Thoracic aorta (tissue), 2 donors: ENCODE results near the gene ATG10. TPM values are rescaled to one million over a fixed set of nuclear protein-coding genes. Genes with fewer than 3 reads are reported as not detected.

Experiments used
- ATAC-seq: fragments of 150-250 bp; one replicate; pipeline ENCODE4 v1.8.0; 2017; ENCODE audit warnings: low read depth; ENCODE audit not compliant: insufficient number of reproducible peaks, low FRiP score
- DNase-seq: peaks from one replicate; pipeline ENCODE4 v3.0.0-alpha.2; 2020; ENCODE audit warnings: low spot score
- H3K27ac ChIP-seq, 2 donors: fragments of 200-600 bp; sonication (generic); 1 replicate in 1 of 2; 2 replicates in 1 of 2; pipeline ENCODE4 v1.5.1; 2016; ENCODE audit warnings: mild to moderate bottlenecking in 2 of 2, moderate library complexity in 2 of 2
- H3K27me3 ChIP-seq: fragments of 200-600 bp; sonication (generic); replicated peaks from 2 replicates; pipeline ENCODE4 v1.6.0; 2016; ENCODE audit warnings: mild to moderate bottlenecking; ENCODE audit not compliant: insufficient read depth
- H3K36me3 ChIP-seq: fragments of 200-600 bp; sonication (generic); one replicate; pipeline ENCODE4 v1.5.1; 2016
- H3K4me1 ChIP-seq, 2 donors: fragments of 200-600 bp; sonication (generic); 1 replicate in 1 of 2; 2 replicates in 1 of 2; pipeline versions ENCODE4 v1.5.1 to v1.6.0; 2016; ENCODE audit warnings: low read depth in 2 of 2, mild to moderate bottlenecking in 1 of 2; ENCODE audit not compliant: control insufficient read depth in 1 of 2
- H3K4me3 ChIP-seq: fragments of 200-600 bp; sonication (generic); 2 replicates; pipeline ENCODE4 v1.5.1; 2016; ENCODE audit warnings: mild to moderate bottlenecking
- H3K9me3 ChIP-seq: fragments of 200-600 bp; sonication (generic); 2 replicates; pipeline ENCODE4 v1.5.1; 2016
- CTCF ChIP-seq: fragments of 200-600 bp; sonication (generic); IDR thresholded peaks from one replicate; pipeline ENCODE4 v1.5.1; 2019; ENCODE audit warnings: antibody characterized with exemption
- total RNA-seq, 2 donors: library from RNA; depleted of rRNA; stranded (reverse); fragments of >200 nt; gene quantifications; one replicate each; pipeline versions ENCODE4 v1.1.0 to v1.2.3, GENCODE V29; 2016

Gene ATG10
- total RNA-seq, 2 donors from 2014 or later = 5.7 to 9.9 TPM

DNA sequence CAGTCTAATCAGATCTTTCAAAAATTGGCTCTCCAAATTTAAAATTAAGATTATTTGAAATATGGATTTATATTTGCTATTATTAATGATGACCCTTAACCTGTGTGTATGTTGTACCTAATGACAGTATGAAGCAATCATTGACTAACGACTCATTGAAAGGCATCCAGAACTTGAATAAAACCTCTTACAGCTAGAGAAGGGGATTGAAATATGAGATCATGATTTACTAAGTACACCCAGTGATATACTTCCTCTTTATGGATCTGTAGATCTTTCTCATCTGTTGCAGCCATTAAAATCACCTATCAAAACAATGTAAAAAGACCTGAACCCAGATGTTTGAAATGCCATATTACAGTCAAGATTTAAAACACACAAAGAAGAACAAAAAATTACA is 179.8 kb downstream of the ATG10 start:
- Histone ChIP-seq H3K27me3 (no peaks in the 10 kb centered on the region), H3K27ac (no peak overlapping the region), H3K9me3 (no peaks in the 10 kb centered on the region), H3K4me1 (no peaks in the 10 kb centered on the region), H3K4me3 (no peak overlapping the region), H3K36me3 (no peaks in the 10 kb centered on the region)
- no peak for DNase-seq
- ATAC-seq = no peak
- TF ChIP-seq CTCF = no peak

DNA sequence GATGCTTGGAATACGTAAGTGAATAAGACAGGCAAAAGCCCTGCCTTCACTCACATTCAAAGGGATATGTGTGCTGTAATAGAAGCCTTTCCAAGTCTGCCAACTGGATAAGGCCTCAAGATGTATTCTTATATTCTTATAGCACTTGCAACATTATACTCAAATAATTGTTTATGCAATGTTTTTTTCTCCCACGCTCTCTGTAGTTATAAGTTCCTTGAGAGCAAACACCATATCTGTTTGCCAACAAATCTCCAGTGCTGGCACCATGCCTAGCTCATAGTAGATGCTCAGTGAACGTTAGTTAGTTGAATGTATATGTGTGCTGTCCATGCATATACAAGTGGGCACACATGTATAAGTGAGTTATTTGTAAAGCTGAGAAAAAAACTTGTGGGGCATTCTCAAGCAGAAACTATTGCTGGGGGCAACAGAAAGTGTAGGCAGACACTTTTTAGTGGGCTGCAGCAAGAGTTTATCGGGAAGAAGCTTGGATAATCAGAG is 181.2 kb downstream of the ATG10 start:
- DNase-seq (no peak), ATAC-seq (no peak)
- Histone ChIP-seq H3K36me3 (no peaks in the 10 kb centered on the region), H3K4me1 (no peaks in the 10 kb centered on the region), H3K27me3 (no peaks in the 10 kb centered on the region), H3K9me3 (no peaks in the 10 kb centered on the region), H3K27ac (no peak overlapping the region), H3K4me3 (no peak overlapping the region)
- no peak for TF ChIP-seq CTCF

- H3K4me3 ChIP-seq = no peak overlapping the region
- H3K27ac ChIP-seq = no peak overlapping the region
- no peak for TF ChIP-seq CTCF
- ATAC-seq = no peak
- H3K27me3 ChIP-seq = no peaks in the 10 kb centered on the region
- H3K36me3 ChIP-seq = no peaks in the 10 kb centered on the region
- no peaks in the 10 kb centered on the region for H3K9me3 ChIP-seq
- H3K4me1 ChIP-seq = no peaks in the 10 kb centered on the region
- no peak for DNase-seq
These were observed 183.0 kb downstream of the ATG10 start for GRCh38 chr5:82154776-82155175.

GRCh38 chr5:82155305-82155704 is 183.5 kb downstream of the ATG10 start:
- TF ChIP-seq CTCF = no peak
- no peak overlapping the region for H3K4me3 ChIP-seq
- H3K27ac ChIP-seq = no peak overlapping the region
- no peaks in the 10 kb centered on the region for H3K4me1 ChIP-seq
- ATAC-seq (no peak), DNase-seq (no peak)
- no peaks in the 10 kb centered on the region for H3K9me3 ChIP-seq
- no peaks in the 10 kb centered on the region for H3K36me3 ChIP-seq
- H3K27me3 ChIP-seq = no peaks in the 10 kb centered on the region

GRCh38 chr5:82156874-82157273 is 185.1 kb downstream of the ATG10 start:
- ATAC-seq (no peak), DNase-seq (no peak)
- Histone ChIP-seq H3K36me3 (no peaks in the 10 kb centered on the region), H3K4me3 (no peak overlapping the region), H3K27me3 (no peaks in the 10 kb centered on the region), H3K27ac (no peak overlapping the region), H3K4me1 (no peaks in the 10 kb centered on the region), H3K9me3 (no peaks in the 10 kb centered on the region)
- TF ChIP-seq CTCF = no peak
